Heart left ventricle (tissue), 16 donors: ENCODE data around the gene TPD52L2. TPM values are rescaled to one million over a fixed set of nuclear protein-coding genes. Genes with fewer than 3 reads are reported as not detected.
"Not testable (repeated sequence)": the region's sequence is repeated elsewhere in the genome, so short reads cannot be mapped to it uniquely, and the experiment has no call there.

Experiments used
- ATAC-seq, 4 donors: fragments of 200-7000 bp; cut with Tn5 transposase; one replicate each; pipeline ENCODE4 v1.9.1; 2020 to 2022; ENCODE audit warnings: moderate library complexity in 4 of 4, mild to moderate bottlenecking in 3 of 4, moderate number of reproducible peaks in 1 of 4
- DNase-seq, 5 donors: peaks; one replicate each; pipeline ENCODE4 v3.0.0-alpha.2; 2020
- H3K27ac ChIP-seq, 12 donors: fragments of 200-600 bp; sonication (generic) in 4 of 12; one replicate each; pipeline versions ENCODE4 v1.5.0 to v1.8.0; 2016 to 2022; ENCODE audit warnings: mild to moderate bottlenecking in 2 of 12
- H3K27me3 ChIP-seq, 9 donors: fragments of 200-600 bp; sonication (generic) in 2 of 9; one replicate each; pipeline versions ENCODE4 v1.5.1 to v1.8.0; 2016 to 2022; ENCODE audit warnings: mild to moderate bottlenecking in 3 of 9
- H3K36me3 ChIP-seq, 9 donors: fragments of 200-600 bp; sonication (generic) in 2 of 9; one replicate each; pipeline versions ENCODE4 v1.5.0 to v1.8.0; 2018 to 2022; ENCODE audit warnings: mild to moderate bottlenecking in 2 of 9
- H3K4me1 ChIP-seq, 12 donors: fragments of 200-600 bp; sonication (generic) in 4 of 12; one replicate each; pipeline versions ENCODE4 v1.5.0 to v1.8.0; 2016 to 2022; ENCODE audit warnings: mild to moderate bottlenecking in 3 of 12
- H3K4me3 ChIP-seq, 12 donors: fragments of 200-600 bp; sonication (generic) in 4 of 12; one replicate each; pipeline versions ENCODE4 v1.5.0 to v1.8.0; 2017 to 2022; ENCODE audit warnings: mild to moderate bottlenecking in 9 of 12, moderate library complexity in 4 of 12
- H3K9me3 ChIP-seq, 12 donors: fragments of 200-600 bp; sonication (generic) in 4 of 12; one replicate each; pipeline versions ENCODE4 v1.5.0 to v1.8.0; 2016 to 2022; ENCODE audit warnings: mild to moderate bottlenecking in 1 of 12
- POLR2A ChIP-seq, 2 donors: fragments of 450-650 bp; IDR thresholded peaks; one replicate each; pipeline ENCODE4 v1.6.1; 2017; ENCODE audit warnings: antibody characterized with exemption in 2 of 2, mild to moderate bottlenecking in 2 of 2, moderate library complexity in 2 of 2
- WGBS, 4 donors: extraction: QIAGEN DNeasy Blood & Tissue Kit in 2 of 4; methylation state at CpG; one replicate each; pipeline versions ENCODE4 v1.1.5 to v1.1.7; 2013 to 2018; 5-methylcytosine and 5-hydroxymethylcytosine counted together
- intact Hi-C, 10 donors: fragments of 100-400 bp; cut with DNase I; formaldehyde crosslinking; loops; one replicate each; pipeline versions ENCODE4 v1.11.1 to v1.14.2; 2022
- polyA plus RNA-seq, 2 donors: library from polyadenylated mRNA; stranded (reverse); fragments of 200-250 nt; gene quantifications; one replicate each; pipeline ENCODE4 v1.2.3, GENCODE V29; 2013
- total RNA-seq, 9 donors: library from RNA; depleted of rRNA in 2 of 9; stranded (reverse); fragments of >200 nt in 2 of 9; fragmentation: NEBNext Ultra II Directional in 3 of 9; extraction: Animal tissue kit (Norgen Biotek cat#: 25700) in 3 of 9; gene quantifications; one replicate each; pipeline versions ENCODE4 v1.1.0 to v1.2.4, GENCODE V29; 2016 to 2023
- TF ChIP-seq, protein P1 (sequence below), 12 donors: fragments of 200-600 bp; sonication (generic) in 4 of 12; IDR thresholded peaks; one replicate each; pipeline versions ENCODE4 v1.5.0 to v1.8.0; 2018 to 2022; ENCODE audit warnings: antibody characterized with exemption in 12 of 12, mild to moderate bottlenecking in 5 of 12
- donor health status: ischemic (EF 13 %, LVEDD 7.1; RV severe dilation, severe dysfunction).
- donor health status: healthy with polysubstance abuse.
- donor health status: DM: no; HTN: yes; CAD: no.
- donor health status: DM: no; HTN: no; CAD: no.
- donor health status: ischemic (EF 25% LVEDD 6.9; RV normal size, moderate dysfunction).
- donor health status: ischemic (EF 25% LVEDD 5.7; RV mildly dilated, moderate dysfunction).
- donor health status: healthy.
- donor health status: DM: yes; HTN: yes; CAD: no.
- donor health status: ischemic (EF 35%, LVEDD 5.7; RV mildly dilated, moderate dysfunction).
- donor health status: nonischemic (EF 11% LVEDD 7.7; RV severe dilation, severe dysfunction).
- donor health status: DM: yes; HTN: yes; CAD: no.
- donor health status: PGD.
- donor health status: ischemic (EF 29% LVEDD 5.4; RV normal size, mild dysfunction).
- donor health status: nonischemic (EF 23%, LVEDD 6.1; RV moderate dilation, normal function).

TPD52L2 gene
- total and polyA plus RNA-seq, 11 donors: 44.4 to 179 (median 72.2) TPM

DNA sequence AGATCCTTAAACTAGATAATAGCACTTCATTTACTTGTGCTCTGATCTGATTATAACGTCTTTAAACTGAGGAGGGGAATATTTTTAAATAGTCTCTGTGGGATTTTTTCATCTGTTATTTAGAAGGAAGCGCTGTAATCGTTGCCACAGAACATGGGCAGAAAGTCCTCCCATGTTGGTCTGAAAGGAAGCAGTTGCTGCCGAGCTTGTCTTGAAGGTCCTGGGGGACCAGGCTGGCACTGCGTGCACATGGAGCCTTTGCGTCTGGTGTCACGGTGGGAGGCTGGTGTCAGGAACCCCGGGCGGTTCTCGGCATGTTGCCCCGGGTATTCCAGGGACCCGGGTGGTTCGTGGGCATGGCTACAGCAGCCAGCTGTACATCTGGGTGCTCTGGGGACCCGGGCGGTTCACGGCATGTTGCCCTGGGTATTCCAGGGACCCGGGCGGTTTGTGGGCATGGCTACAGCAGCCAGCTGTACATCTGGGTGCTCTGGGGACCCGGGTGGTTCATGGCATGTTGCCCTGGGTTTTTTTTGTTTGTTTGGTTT lies 11.5 kb downstream of the TPD52L2 start:
- no peak for ATAC-seq
- intact Hi-C loops: loop anchor here in 1 of 10 donors (10.0 kb wide), 1 partner anchor 342 kb away; the partner anchor contains the start of gene PTK6
- Histone ChIP-seq H3K36me3 (peaks cover 0 to 88% (median 73%) of the 10 kb centered on the region in 9 donors), H3K27me3 (no peaks in the 10 kb centered on the region), H3K9me3 (no peaks in the 10 kb centered on the region), H3K4me1 (peaks cover 0 to 26% (median 4%) of the 10 kb centered on the region in 12 donors), H3K4me3 (no peak overlapping the region), H3K27ac (no peak overlapping the region)
- no peak for DNase-seq
- no peak for TF ChIP-seq POLR2A (IDR thresholded peaks at IDR 0.05)
- TF ChIP-seq, protein P1, sequence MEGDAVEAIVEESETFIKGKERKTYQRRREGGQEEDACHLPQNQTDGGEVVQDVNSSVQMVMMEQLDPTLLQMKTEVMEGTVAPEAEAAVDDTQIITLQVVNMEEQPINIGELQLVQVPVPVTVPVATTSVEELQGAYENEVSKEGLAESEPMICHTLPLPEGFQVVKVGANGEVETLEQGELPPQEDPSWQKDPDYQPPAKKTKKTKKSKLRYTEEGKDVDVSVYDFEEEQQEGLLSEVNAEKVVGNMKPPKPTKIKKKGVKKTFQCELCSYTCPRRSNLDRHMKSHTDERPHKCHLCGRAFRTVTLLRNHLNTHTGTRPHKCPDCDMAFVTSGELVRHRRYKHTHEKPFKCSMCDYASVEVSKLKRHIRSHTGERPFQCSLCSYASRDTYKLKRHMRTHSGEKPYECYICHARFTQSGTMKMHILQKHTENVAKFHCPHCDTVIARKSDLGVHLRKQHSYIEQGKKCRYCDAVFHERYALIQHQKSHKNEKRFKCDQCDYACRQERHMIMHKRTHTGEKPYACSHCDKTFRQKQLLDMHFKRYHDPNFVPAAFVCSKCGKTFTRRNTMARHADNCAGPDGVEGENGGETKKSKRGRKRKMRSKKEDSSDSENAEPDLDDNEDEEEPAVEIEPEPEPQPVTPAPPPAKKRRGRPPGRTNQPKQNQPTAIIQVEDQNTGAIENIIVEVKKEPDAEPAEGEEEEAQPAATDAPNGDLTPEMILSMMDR (IDR thresholded peaks at IDR 0.05): no peak
- WGBS, 4 donors: 92 to 94% (median 93%) methylated on average over 19 of the region's 19 CpGs

DNA sequence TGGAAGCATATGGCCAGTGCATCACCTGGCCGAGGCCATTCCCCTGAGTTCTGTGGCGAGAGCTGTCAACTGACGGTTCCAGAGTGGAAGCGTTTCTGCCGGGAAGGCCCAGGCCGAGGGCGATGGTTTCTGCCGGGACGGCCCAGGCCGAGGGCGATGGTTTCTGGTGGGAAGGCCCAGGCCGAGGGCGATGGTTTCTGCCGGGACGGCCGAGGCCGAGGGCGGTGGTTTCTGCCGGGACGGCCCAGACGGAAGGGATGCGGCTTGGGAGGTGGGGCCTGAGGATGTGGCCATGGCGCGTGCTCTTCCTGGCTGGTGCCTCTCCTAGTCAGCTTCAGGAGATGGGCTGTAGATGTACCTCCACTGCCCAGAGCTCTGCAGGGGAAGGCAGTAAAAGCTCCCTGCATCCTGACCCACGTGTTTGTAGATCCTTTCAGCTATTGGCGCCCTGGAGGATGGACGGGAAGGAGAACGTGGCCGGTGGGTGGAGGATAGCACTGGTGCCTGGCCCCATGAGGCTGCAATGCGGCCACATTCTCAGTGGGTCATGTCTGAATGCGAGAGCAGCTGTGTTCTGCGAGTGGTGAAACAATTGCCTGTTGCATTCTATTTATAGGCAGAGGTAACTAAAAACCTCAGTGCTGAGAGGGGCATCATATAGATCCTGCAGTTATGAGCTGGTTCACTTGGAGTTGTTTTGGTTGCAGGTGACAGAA lies 12.8 kb downstream of the TPD52L2 start:
- DNase-seq: no peak

DNA sequence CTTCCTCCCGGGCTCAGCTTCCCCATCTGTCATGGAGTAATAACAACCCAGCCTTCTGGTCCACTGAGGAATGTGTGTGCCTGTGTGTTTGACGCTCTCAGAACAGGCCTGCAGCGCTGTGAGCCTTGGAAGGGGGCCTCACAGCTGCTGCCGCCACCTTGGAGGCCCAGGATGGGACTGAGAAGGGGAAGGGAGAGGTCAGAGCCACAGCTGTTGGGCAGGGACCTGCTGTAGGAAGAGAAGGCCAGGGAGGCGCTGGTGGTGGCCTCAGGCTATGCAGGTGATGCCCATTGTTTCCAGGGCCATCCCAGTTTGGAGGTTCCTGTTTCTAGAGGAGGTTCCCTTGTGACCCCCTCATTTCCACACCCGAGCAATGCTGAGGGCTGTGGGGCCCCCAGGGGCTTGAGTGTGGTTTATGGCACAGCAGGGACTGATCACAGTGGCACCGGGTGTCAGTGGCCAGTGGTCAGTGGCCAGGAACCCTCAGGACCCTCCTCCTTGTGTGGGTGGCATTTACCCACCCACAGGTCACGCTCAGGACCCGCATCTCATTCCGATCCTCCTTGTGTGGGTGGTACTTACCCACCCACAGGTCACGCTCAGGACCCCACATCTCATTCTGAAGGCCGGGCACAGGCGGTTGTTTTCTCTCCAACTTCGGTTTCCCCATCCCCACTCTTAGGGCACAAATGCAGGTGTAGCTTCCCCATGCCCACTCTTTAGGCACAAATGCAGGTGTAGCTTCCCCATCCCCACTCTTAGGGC lies 14.0 kb downstream of the TPD52L2 start:
- TF ChIP-seq, protein P1 (IDR thresholded peaks at IDR 0.05): no peak
- no peak for TF ChIP-seq POLR2A (IDR thresholded peaks at IDR 0.05)
- Histone ChIP-seq H3K27me3 (no peaks in the 10 kb centered on the region), H3K27ac (no peak overlapping the region), H3K4me3 (no peak overlapping the region), H3K36me3 (peaks cover 0 to 87% (median 67%) of the 10 kb centered on the region in 9 donors), H3K9me3 (no peaks in the 10 kb centered on the region), H3K4me1 (peaks cover 0 to 15% (median 2%) of the 10 kb centered on the region in 12 donors)
- no peak for ATAC-seq
- 91 to 96% (median 94%) methylated on average over 12 to 14 of the region's 14 CpGs for WGBS, 4 donors
- intact Hi-C loops: loop anchor here in 1 of 10 donors (10.0 kb wide), 1 partner anchor 344 kb away; the partner anchor contains the start of gene PTK6
- no peak for DNase-seq

More for the DNA sequence above, 12.8 kb downstream of the TPD52L2 start:
- H3K4me1 ChIP-seq: peaks cover 0 to 17% (median 4%) of the 10 kb centered on the region in 12 donors
- H3K36me3 ChIP-seq: peaks cover 0 to 87% (median 67%) of the 10 kb centered on the region in 9 donors
- no peak overlapping the region for H3K4me3 ChIP-seq
- 78 to 81% (median 81%) methylated on average over 28 to 32 of the region's 32 CpGs for WGBS, 4 donors
- TF ChIP-seq POLR2A (IDR thresholded peaks at IDR 0.05): no peak
- TF ChIP-seq, protein P1 (IDR thresholded peaks at IDR 0.05): no peak
- ATAC-seq: peak in 2 of 4 donors; percentile 12 to 14
- H3K9me3 ChIP-seq: no peaks in the 10 kb centered on the region
- no peaks in the 10 kb centered on the region for H3K27me3 ChIP-seq
- intact Hi-C loops: loop anchor here in 1 of 10 donors (10.0 kb wide), 1 partner anchor 343 kb away; the partner anchor contains the start of gene PTK6
- H3K27ac ChIP-seq: no peak overlapping the region

DNA sequence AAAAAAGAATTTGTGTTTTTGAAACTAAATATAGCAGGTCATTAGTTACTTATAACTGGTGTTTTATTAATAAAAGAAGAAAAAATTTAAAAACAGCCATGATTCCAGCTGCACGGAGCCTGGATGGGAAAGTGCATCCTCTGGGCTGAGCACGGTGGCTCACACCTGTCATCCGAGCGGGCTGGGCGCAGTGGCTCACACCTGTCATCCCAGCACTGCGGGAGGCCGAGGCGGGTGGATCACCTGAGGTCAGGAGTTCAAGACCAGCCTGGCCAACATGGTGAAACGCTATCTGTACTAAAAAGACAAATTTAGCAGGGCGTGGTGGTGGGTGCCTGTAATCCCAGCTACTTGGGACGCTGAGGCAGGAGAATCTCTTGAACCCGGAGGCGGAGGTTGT lies 15.8 kb downstream of the TPD52L2 start:
- H3K9me3 ChIP-seq, H3K27ac ChIP-seq, DNase-seq, H3K27me3 ChIP-seq, ATAC-seq, H3K4me3 ChIP-seq, intact Hi-C loops: not testable (repeated sequence)
- Histone ChIP-seq H3K4me1 (peaks cover 0 to 26% (median 7%) of the 10 kb centered on the region in 12 donors), H3K36me3 (peaks cover 0 to 88% (median 60%) of the 10 kb centered on the region in 9 donors)
- 90 to 97% (median 95%) methylated on average over 13 of the region's 13 CpGs for WGBS, 4 donors
